HG03521 (cell line): ENCODE data around the gene SHFL.
A peak's percentile ranks its signal among the peaks of the same experiment; 100 is the strongest.

Source experiments
- ATAC-seq: cut with Tn5 transposase; IDR thresholded peaks from one replicate; pipeline ENCODE4 v1.9.1; 2021; ENCODE audit warnings: mild to moderate bottlenecking, moderate library complexity; ENCODE audit not compliant: unreplicated experiment

Gene SHFL

DNA sequence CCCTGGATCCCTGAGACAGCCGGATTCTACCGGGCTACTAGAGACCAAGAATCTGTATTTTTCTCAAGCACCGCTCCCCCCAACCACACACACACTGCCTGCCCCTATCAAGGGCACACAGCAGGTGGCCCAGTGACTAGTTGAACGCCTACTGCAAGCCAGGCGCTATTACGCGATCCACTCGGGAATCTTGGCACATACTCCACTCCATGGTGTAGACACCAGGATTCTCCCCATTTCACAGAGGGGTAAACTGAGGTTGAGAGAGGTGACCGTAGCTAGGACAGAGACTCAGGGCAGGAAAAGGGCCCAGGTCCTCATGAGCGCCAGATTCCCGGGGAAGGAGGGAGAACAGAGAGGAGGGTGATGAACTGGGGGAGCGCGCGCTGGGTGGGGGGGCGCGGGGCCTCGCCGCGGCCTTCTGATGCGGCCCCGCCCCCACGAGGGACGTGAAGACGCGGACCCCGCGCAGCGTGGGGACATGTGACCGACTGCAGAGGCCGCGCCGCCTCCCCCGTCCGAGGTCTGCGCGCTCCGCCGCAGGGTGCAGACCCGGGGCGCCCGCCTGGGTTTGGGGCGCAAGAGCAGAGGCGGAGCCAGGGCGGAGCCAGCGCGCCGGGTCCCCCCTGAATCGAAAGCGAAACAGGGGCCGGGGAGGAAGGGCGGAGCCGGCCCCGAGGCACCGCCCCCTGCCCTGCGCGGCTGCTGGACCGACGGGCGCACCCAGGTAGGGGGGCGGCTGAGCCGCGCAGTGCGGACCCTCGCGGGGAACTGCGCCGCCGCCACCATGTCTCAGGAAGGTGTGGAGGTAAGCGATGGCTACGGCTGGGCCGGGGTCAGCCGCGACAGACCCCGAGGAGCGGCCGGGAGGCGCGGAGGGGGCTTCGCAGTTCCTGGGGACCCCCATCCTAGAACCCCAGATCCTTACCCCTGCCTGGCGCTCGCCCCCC lies at the start of gene SHFL:
SHFL (plus strand) TSS at position 677 of the 950 bp plus-strand sequence; CDS start at position 788, 111 bp downstream.
- peak; percentile 81 for ATAC-seq

- ATAC-seq: no peak
These were observed 49.5 kb upstream of the SHFL start for GRCh38 chr19:10036601-10037071.

- no peak for ATAC-seq
These were observed 48.8 kb upstream of the SHFL start for GRCh38 chr19:10037367-10037766.

DNA sequence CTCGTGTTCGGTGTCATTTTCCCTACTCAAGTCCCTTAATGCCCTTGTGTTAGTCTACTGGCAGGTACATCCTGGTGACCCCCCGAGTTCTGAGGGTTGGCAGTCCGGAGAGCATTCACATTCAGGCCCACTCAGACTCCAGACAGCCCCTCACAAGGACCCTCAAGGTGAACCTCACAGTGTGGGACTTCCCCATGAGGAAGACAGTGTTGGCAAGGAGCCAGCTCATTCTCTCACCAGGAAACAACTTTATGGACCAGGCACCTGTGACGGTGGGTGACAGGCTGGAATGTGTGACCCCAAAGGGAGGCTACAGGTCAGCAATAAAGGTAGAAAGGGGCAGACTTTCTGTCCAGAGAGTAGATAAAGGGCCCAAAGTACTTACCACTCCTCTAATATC lies 48.3 kb upstream of the SHFL start:
- ATAC-seq: no peak

DNA sequence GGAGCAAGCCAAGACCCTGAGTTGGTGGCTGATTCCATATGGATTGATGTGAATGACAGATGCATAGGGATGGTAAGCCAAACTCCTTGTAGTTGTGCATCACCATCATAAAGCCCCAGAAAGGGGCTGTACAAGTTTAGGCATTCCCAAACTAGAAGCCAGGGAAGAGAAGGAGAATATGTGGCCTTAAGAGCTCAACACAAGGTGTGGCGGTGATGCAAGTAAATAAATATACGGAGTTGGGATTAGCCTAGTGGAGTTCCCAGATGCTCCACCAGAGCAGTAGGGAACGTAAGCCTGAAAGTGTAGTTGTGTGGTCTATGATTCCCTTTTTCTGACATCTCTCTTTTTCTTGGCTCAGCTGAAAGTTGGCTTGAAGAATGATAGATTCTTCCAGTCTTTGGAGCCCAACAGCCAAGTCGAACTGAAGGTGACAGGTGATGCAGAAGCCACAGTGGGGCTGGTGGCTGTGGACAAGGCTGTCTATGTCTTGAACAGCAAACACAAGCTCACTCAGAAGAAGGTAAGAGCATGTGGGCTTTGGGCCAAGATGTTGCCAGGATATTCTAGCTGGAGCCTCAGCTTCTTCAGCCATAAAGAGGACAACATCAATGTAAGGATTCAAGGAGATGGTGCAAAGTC lies 42.7 kb upstream of the SHFL start:
- no peak for ATAC-seq

DNA sequence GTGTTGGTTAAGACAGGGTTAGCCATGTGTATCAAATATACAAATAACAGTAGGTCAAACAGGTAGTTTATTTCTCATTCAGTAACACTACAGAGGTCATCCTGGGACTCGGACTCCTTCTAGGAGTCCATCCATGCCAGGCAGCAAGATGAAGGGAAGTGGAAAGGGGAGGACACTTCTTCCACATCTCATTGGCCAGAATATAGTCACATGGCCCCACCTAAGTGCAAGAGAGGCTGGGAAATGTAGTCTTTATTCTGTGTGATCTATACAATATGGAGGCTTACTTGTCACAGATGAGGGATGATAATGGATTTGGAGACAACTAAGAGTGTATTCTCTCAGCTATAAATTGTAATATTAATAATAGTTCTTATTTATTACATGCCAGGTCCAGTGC lies 41.7 kb upstream of the SHFL start:
- no peak for ATAC-seq

DNA sequence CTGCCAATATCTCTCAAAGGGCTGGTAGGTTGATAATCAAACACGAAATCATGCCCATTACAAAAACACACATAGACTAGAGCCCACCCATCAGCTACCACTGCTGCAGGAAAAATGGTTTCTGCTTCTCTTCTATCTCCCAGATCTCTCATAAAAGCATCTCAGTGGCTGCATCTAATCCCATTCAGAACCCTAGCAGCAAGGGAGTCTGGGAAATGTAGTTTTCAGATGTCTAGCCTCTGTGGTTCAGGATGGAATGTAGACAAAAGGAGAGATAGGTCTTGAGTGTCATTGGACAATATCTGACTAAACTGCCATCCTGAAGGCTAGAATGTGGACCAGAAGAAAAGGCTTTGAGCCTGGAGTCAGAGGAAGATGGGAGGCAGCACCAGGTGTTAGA lies 40.7 kb upstream of the SHFL start:
- ATAC-seq: no peak

GRCh38 chr19:10049626-10050025 lies 36.5 kb upstream of the SHFL start:
- ATAC-seq: no peak

GRCh38 chr19:10052602-10053360 lies 33.3 kb upstream of the SHFL start:
- no peak for ATAC-seq

DNA sequence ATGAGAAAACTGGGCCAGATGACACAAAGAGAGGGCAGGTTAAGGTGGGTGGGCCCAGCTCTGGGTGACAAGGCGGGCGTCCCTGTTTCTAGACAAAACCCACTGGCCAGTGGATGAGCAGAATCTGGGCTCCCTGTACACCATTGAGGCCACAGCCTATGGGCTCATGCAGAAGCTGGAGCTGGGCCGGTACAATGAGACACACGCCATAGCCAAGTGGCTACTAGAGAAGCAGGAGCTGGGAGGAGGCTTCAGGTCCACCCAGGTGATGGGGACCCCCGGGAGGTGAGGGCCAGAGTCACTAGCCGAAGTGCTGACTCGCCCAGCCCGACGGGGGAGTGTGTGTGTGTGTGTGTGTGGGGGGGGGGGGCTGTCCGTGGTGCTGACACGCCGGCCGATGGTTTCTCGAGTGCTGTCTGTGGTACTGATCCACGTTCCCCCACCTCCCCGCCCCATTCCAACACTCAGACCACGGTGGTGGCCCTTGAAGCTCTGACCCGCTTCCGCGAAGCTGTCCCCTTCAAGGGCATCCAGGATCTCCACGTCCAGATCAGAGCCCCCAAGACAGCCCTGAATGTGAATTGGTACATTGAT lies 24.3 kb upstream of the SHFL start:
- ATAC-seq: no peak

DNA sequence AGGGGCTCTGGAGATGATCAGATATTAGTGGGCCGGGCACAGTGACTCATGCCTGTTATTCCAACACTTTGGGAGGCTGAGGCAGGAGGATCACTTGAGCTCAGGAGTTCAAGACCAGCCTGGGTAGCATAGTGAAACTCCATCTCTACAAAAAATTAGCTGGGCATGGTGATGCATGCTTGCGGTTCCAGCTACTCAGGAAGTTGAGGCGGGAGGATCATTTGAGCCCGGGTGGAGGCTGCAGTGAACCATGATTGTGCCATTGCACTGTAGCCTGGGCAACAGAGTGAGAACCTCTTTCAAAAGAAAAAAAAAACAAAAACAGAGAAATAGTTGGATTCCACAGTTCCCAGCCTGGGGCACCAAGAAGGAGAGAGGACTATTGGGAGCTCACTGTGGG lies 17.9 kb upstream of the SHFL start:
- no peak for ATAC-seq

GRCh38 chr19:10069046-10069445 lies 17.1 kb upstream of the SHFL start:
- no peak for ATAC-seq

GRCh38 chr19:10070730-10071446 lies 15.2 kb upstream of the SHFL start:
- ATAC-seq: no peak

GRCh38 chr19:10074153-10074552 lies 12.0 kb upstream of the SHFL start:
- no peak for ATAC-seq

GRCh38 chr19:10076535-10076934 lies 9.6 kb upstream of the SHFL start:
- ATAC-seq: no peak

DNA sequence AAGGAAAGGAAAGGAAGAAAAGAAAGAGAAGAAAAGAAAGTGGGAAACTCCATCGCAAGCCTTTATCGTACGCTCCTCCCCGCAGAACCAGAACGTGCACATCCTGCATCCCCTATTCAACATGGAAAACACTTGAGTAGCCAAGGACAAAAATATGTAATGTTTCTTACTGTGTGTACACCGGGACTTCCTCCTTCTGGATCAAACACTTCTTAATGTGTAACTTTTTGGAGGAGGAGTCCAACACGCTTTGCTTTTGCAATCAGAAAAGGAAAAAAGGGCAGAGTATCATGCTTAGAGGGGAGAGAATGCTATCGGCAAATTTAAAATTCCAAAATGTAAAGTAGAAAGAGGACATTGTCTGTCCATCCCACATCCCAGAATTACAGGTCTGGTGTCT lies 7.8 kb upstream of the SHFL start:
- ATAC-seq: no peak

DNA sequence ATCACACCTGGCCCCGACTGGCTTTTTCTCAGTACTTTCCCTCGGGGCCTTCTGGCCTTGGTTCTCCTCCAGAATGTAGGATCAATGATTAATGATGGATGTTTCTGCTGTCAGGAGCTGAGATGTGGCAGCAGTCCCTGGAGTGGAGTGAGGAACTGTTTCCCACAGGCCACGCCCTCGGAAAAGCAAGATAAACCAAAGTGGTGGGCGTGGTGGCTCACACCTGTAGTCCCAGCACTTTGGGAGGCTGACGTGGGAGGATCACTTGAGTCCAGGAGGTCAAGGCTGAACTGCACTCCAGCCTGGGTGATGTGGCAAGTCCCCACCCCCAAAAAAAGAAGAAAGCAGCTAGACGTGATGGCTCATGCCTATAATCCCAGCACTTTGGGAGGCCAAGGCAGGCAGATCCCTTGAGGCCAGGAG lies 7.1 kb upstream of the SHFL start:
- no peak for ATAC-seq

DNA sequence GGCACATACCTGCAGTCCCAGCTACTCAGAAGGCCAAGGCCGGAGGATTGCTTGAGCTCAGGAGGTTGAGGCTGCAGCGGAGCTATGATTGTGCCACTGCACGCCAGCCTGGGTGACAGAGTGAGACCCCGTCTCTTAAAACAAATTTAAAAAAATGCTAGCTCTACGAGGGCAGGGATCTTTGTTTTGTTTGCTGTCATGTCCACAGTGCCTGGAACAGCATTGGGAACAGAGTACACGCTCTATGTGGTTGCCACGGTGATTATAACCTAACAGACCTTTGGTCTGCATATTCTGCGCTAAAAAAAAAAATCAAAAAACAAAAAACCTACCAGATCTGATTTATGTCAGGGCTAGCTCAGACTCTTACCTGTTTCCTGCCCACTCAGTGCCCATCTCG lies 2.2 kb upstream of the SHFL start:
- no peak for ATAC-seq

DNA sequence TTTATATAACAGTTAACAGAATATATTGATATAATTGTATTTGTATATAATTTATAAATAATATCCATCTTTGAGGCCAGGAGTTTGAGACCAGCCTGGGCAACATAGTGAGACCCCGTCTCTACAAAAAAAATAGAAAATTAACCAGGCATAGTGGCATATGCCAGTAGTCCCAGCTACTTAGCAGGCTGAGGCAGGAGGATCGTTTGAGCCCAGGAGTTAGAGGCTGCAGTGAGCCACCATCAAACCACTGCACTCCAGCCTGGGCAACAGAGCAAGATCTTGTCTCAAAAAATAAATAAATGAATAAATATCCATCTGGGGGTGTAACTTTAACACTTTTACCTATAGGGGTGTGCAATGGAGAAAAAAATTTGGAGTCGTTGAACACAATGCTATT lies 1.3 kb upstream of the SHFL start:
- no peak for ATAC-seq

DNA sequence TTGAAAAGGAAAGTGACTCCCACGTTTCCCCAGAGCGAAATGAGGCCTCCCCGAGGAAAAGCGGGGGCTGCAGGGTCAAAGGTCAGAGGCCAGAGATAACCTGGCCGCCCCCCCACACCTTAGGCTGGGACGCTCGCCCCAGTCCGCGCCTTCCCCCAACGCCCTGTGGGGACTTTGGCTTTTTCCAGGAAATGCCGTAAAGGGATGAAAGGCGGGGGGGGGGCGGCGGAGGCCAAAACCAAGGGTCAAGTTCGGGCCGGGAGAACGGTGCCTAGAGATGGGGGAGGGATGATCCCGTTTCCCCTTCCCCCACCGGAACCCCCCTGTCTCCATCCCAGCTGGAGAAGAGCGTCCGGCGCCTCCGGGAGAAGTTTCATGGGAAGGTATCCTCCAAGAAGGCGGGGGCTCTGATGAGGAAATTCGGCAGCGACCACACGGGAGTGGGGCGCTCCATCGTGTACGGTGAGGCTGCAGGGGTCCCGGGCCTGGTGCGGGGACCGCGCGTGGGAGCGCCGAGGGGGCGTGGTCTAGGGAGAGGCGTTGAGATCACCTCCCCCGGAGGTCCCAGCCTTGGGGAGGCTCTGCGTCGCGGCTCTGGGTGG lies 575 bp downstream of the SHFL start:
- no peak for ATAC-seq
